OCI-LY7 (cell line): ENCODE results near the gene PARD3B. TPM values are rescaled to one million over a fixed set of nuclear protein-coding genes. Genes with fewer than 3 reads are reported as not detected.

Source experiments
- BruUV-seq: library from RNA; stranded (reverse); fragments of 400-500 nt; replicated peaks from 2 replicates; lab custom pipeline; 2021; lab: Mats Ljungman, UMichigan
- CTCF ChIA-PET: fragments of 300-600 bp; sonication (Branson Sonifier 250); formaldehyde crosslinking; loops from one replicate; lab custom pipeline; 2022; ENCODE audit warnings: antibody characterized with exemption; ENCODE audit not compliant: unreplicated experiment; lab: Charles Lee
- POLR2A ChIA-PET: fragments of 300-600 bp; sonication (Branson Sonifier 250); formaldehyde crosslinking; loops from one replicate; lab custom pipeline; 2022; ENCODE audit warnings: antibody characterized with exemption; lab: Charles Lee
- DNase-seq: peaks from one replicate; pipeline ENCODE4 v3.0.0-alpha.2; 2015; ENCODE audit warnings: low spot score
- H2AFZ ChIP-seq: fragments of 200-600 bp; sonication (generic), shearing (Covaris generic); 2 replicates; pipeline ENCODE4 v1.6.1; 2014; ENCODE audit warnings: mild to moderate bottlenecking, antibody characterized with exemption, low read length, moderate library complexity
- H3K27ac ChIP-seq: fragments of 200-600 bp; sonication (generic); 2 replicates; pipeline ENCODE4 v1.5.1; 2014; ENCODE audit warnings: mixed run types, low read depth, mild to moderate bottlenecking, moderate library complexity, low read length, inconsistent platforms; ENCODE audit not compliant: poor library complexity, severe bottlenecking
- H3K36me3 ChIP-seq: fragments of 200-600 bp; sonication (generic); 2 replicates; pipeline ENCODE4 v1.6.1; 2014; ENCODE audit warnings: mild to moderate bottlenecking, antibody characterized with exemption, low read length, moderate library complexity, mixed read lengths; ENCODE audit not compliant: insufficient read depth
- H3K4me1 ChIP-seq: fragments of 200-600 bp; sonication (generic); 2 replicates; pipeline ENCODE4 v1.5.1; 2014; ENCODE audit warnings: mild to moderate bottlenecking, low read length; ENCODE audit not compliant: insufficient read depth, poor library complexity, severe bottlenecking
- H3K4me2 ChIP-seq: fragments of 200-600 bp; sonication (generic); 2 replicates; pipeline ENCODE4 v1.6.1; 2014; ENCODE audit warnings: mild to moderate bottlenecking, low read length
- H3K4me3 ChIP-seq: fragments of 200-600 bp; sonication (generic); 2 replicates; pipeline ENCODE4 v1.5.1; 2014; ENCODE audit warnings: mild to moderate bottlenecking, low read depth, low read length; ENCODE audit not compliant: poor library complexity, severe bottlenecking
- H3K79me2 ChIP-seq: fragments of 200-600 bp; sonication (generic); 2 replicates; pipeline ENCODE4 v1.6.1; 2016; ENCODE audit warnings: low read depth, mild to moderate bottlenecking, low read length, moderate library complexity, mixed read lengths; ENCODE audit not compliant: insufficient read depth
- H3K9me2 ChIP-seq: fragments of 200-600 bp; sonication (generic); 2 replicates; pipeline ENCODE4 v1.6.1; 2016; ENCODE audit warnings: mild to moderate bottlenecking, low read length, mixed read lengths; ENCODE audit not compliant: insufficient read depth
- H3K9me3 ChIP-seq: fragments of 200-600 bp; sonication (generic); 2 replicates; pipeline ENCODE4 v1.6.1; 2014; ENCODE audit warnings: mild to moderate bottlenecking, mixed run types, low read length, mixed read lengths
- H4K20me1 ChIP-seq: fragments of 200-600 bp; sonication (generic); 2 replicates; pipeline ENCODE4 v1.6.1; 2014; ENCODE audit warnings: mild to moderate bottlenecking, antibody characterized with exemption, low read length, moderate library complexity, mixed read lengths; ENCODE audit not compliant: insufficient read depth
- CTCF ChIP-seq: fragments of 200-600 bp; sonication (generic); conservative IDR thresholded peaks from 2 replicates; pipeline ENCODE4 v1.5.1; 2014; ENCODE audit warnings: mild to moderate bottlenecking, antibody characterized with exemption, low read length, moderate library complexity, mixed read lengths
- EZH2phosphoT487 ChIP-seq: fragments of 200-600 bp; sonication (generic); IDR thresholded peaks from 2 replicates; pipeline ENCODE4 v1.6.1; 2018; ENCODE audit warnings: low read depth, borderline replicate concordance, mild to moderate bottlenecking, mixed run types, antibody characterized with exemption, low read length, moderate library complexity, mixed read lengths
- intact Hi-C: fragments of 100-400 bp; cut with micrococcal nuclease; formaldehyde crosslinking; loops from one replicate; pipeline ENCODE4 v1.10.0; 2022; ENCODE audit not compliant: unreplicated experiment
- total RNA-seq, 2 experiments: library from RNA; depleted of rRNA in 1 of 2; stranded (reverse); fragments of >200 nt in 1 of 2; shearing (Covaris generic) in 1 of 2; gene quantifications; 2 replicates each; pipeline ENCODE4 v1.2.3, GENCODE V29; 2014 to 2022

The PARD3B gene
- total RNA-seq, 2 experiments from 2014 or later: not detected

- Histone ChIP-seq H3K36me3 (no peaks in the 10 kb centered on the region), H3K9me3 (no peaks in the 10 kb centered on the region), H2AFZ (no peak overlapping the region), H3K27ac (no peak overlapping the region), H3K4me1 (no peaks in the 10 kb centered on the region), H4K20me1 (no peaks in the 10 kb centered on the region), H3K4me2 (no peak overlapping the region), H3K4me3 (no peak overlapping the region), H3K9me2 (no peaks in the 10 kb centered on the region), H3K79me2 (no peaks in the 10 kb centered on the region)
- intact Hi-C loops: no loop called here
- no peak for DNase-seq
- TF ChIP-seq CTCF (no peak), EZH2phosphoT487 (no peak)
- no TSS peak for BruUV-seq
- ChIA-PET POLR2A (no interaction called here), CTCF (no interaction called here)
These were observed 280.4 kb downstream of the PARD3B start for GRCh38 chr2:204825681-204826080.

DNA sequence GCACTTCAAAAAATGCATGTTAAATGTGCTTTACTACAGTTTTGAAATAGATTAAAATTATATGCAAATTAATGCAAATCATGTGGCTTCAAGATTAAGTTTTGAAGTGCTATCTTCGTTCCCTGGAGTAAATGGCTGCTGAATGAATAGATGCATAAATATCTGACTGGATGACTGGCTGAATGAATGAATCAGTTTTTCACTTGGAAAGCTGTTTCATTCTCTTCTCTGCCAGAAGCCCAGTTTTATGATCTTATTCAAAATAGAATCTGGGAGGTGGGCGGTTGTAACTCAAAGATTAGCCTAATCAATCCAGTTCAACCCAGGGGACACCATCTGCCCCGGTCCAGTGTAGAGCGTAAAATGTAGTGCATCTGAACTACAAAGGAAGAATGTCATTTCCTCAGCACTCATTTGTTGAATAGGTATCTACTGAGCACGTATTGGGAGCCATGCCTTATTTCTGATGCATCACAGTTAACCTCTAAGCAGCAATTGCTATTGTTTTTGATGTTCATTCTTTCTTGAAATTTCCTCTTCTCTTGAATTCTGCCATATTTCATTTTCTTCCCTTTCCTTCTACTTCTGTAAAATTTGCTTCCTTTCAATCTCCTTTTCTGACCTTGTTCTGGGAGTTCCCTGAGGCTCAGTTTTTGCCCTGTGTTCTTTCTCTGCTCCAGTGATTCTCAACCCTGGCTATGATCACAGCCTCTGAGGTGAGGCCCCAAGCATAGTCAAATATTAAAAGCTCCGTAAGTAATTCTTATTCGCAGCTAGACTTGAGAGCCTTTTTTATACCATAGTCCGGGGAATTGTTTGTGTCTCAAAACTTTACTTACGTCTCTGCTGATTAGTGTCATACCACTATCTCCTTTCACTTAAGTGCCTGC lies 282.7 kb downstream of the PARD3B start:
- Histone ChIP-seq H3K4me2 (no peak overlapping the region), H4K20me1 (no peaks in the 10 kb centered on the region), H3K36me3 (no peaks in the 10 kb centered on the region), H3K9me3 (no peaks in the 10 kb centered on the region), H3K4me3 (no peak overlapping the region), H3K79me2 (no peaks in the 10 kb centered on the region), H2AFZ (no peak overlapping the region), H3K4me1 (no peaks in the 10 kb centered on the region), H3K9me2 (no peaks in the 10 kb centered on the region), H3K27ac (no peak overlapping the region)
- intact Hi-C loops: no loop called here
- DNase-seq: no peak
- CTCF ChIA-PET: no interaction called here
- POLR2A ChIA-PET: no interaction called here
- BruUV-seq: no TSS peak
- TF ChIP-seq CTCF (no peak), EZH2phosphoT487 (no peak)
